GM11168 (cell line): Measurements from ENCODE around the gene MAML2.

Experiments used
- in situ Hi-C: fragments of 300-500 bp; cut with MboI; formaldehyde crosslinking; loops from one replicate; pipeline ENCODE4 v1.12.0; 2022; ENCODE audit warnings: low sequenced_read_pairs; ENCODE audit not compliant: unreplicated experiment

MAML2 gene

GRCh38 chr11:96063053-96063452 lies 279.9 kb downstream of the MAML2 start:
- in situ Hi-C loops, result no loop called here

- in situ Hi-C loops, result no loop called here
These were observed 280.9 kb downstream of the MAML2 start for GRCh38 chr11:96062134-96062533.

- in situ Hi-C loops, result no loop called here
These were observed 281.3 kb downstream of the MAML2 start for GRCh38 chr11:96061730-96062129.

GRCh38 chr11:96061069-96061468 lies 281.9 kb downstream of the MAML2 start:
- in situ Hi-C loops, result no loop called here

- in situ Hi-C loops, result loop anchor here (10.0 kb wide), 1 partner anchor 287 kb away; the partner anchor contains the start of gene MAML2
These were observed 285.5 kb downstream of the MAML2 start for GRCh38 chr11:96057502-96057901.

GRCh38 chr11:96056576-96056975 lies 286.4 kb downstream of the MAML2 start:
- in situ Hi-C loops, result loop anchor here (10.0 kb wide), 1 partner anchor 288 kb away; the partner anchor contains the start of gene MAML2

- in situ Hi-C loops, result loop anchor here (10.0 kb wide), 1 partner anchor 289 kb away; the partner anchor contains the start of gene MAML2
These were observed 287.1 kb downstream of the MAML2 start for GRCh38 chr11:96055706-96056387.

GRCh38 chr11:96054870-96055705 lies 287.9 kb downstream of the MAML2 start:
- in situ Hi-C loops, result loop anchor here (10.0 kb wide), 1 partner anchor 290 kb away; the partner anchor contains the start of gene MAML2

GRCh38 chr11:96052921-96053651 lies 289.9 kb downstream of the MAML2 start:
- in situ Hi-C loops, result loop anchor here (10.0 kb wide), 1 partner anchor 292 kb away; the partner anchor contains the start of gene MAML2

- in situ Hi-C loops, result loop anchor here (10.0 kb wide), 1 partner anchor 293 kb away; the partner anchor contains the start of gene MAML2
These were observed 291.2 kb downstream of the MAML2 start for GRCh38 chr11:96051820-96052219.

GRCh38 chr11:96050435-96051182 lies 292.4 kb downstream of the MAML2 start:
- in situ Hi-C loops, result loop anchor here (10.0 kb wide), 1 partner anchor 294 kb away; the partner anchor contains the start of gene MAML2

GRCh38 chr11:96049426-96049825 lies 293.6 kb downstream of the MAML2 start:
- in situ Hi-C loops, result no loop called here

GRCh38 chr11:96045622-96046456 lies 297.2 kb downstream of the MAML2 start:
- in situ Hi-C loops, result no loop called here

- in situ Hi-C loops, result no loop called here
These were observed 298.2 kb downstream of the MAML2 start for GRCh38 chr11:96044747-96045146.

- in situ Hi-C loops, result no loop called here
These were observed 298.7 kb downstream of the MAML2 start for GRCh38 chr11:96044311-96044710.

GRCh38 chr11:96043291-96043690 lies 299.7 kb downstream of the MAML2 start:
- in situ Hi-C loops, result no loop called here

GRCh38 chr11:96038046-96038445 lies 304.9 kb downstream of the MAML2 start:
- in situ Hi-C loops, result no loop called here

- in situ Hi-C loops, result no loop called here
These were observed 305.5 kb downstream of the MAML2 start for GRCh38 chr11:96037405-96037949.
